Stimulated activated CD4-positive, alpha-beta T cell treated with anti-CD3 and anti-CD28 coated beads, Interleukin-2, amount 100 ng/mL, for 48 hours (primary cell): ENCODE results near the gene IRX4.
"Not testable (repeated sequence)": the region's sequence is repeated elsewhere in the genome, so short reads cannot be mapped to it uniquely, and the experiment has no call there.

ENCODE experiments used
- DNase-seq, 2 donors: peaks; one replicate each; pipeline ENCODE4 v3.0.0-alpha.2; 2020

Gene IRX4

GRCh38 chr5:1877103-1878049 lies 5.3 kb downstream of the IRX4 start:
- no peak for DNase-seq

- no peak for DNase-seq
Observed at GRCh38 chr5:1876660-1877064, 6.1 kb downstream of the IRX4 start.

GRCh38 chr5:1875843-1876659 lies 6.7 kb downstream of the IRX4 start:
- no peak for DNase-seq

- no peak for DNase-seq
Observed at GRCh38 chr5:1875281-1875842, 7.4 kb downstream of the IRX4 start.

GRCh38 chr5:1874771-1875220 lies 7.9 kb downstream of the IRX4 start:
- no peak for DNase-seq

GRCh38 chr5:1874348-1874747 lies 8.4 kb downstream of the IRX4 start:
- DNase-seq = no peak

GRCh38 chr5:1873243-1873959 lies 9.3 kb downstream of the IRX4 start:
- no peak for DNase-seq

GRCh38 chr5:1871441-1871840 lies 11.3 kb downstream of the IRX4 start:
- no peak for DNase-seq

GRCh38 chr5:1870435-1871272 lies 12.1 kb downstream of the IRX4 start:
- not testable (repeated sequence) for DNase-seq

GRCh38 chr5:1868886-1869475 lies 13.7 kb downstream of the IRX4 start:
- DNase-seq = no peak

- no peak for DNase-seq
Observed at GRCh38 chr5:1867815-1868143, 14.9 kb downstream of the IRX4 start.

GRCh38 chr5:1867114-1867814 lies 15.5 kb downstream of the IRX4 start:
- no peak for DNase-seq

GRCh38 chr5:1865948-1866347 lies 16.8 kb downstream of the IRX4 start:
- no peak for DNase-seq

- no peak for DNase-seq
Observed at GRCh38 chr5:1865486-1865885, 17.2 kb downstream of the IRX4 start.

GRCh38 chr5:1864896-1865440 lies 17.8 kb downstream of the IRX4 start:
- no peak for DNase-seq

- no peak for DNase-seq
Observed at GRCh38 chr5:1860949-1861348, 21.8 kb downstream of the IRX4 start.

- DNase-seq = no peak
Observed at GRCh38 chr5:1860021-1860610, 22.6 kb downstream of the IRX4 start.

- no peak for DNase-seq
Observed at GRCh38 chr5:1859099-1859498, 23.6 kb downstream of the IRX4 start.

GRCh38 chr5:1858436-1858835 lies 24.3 kb downstream of the IRX4 start:
- DNase-seq = no peak

GRCh38 chr5:1857256-1857600 lies 25.5 kb downstream of the IRX4 start:
- DNase-seq = no peak
